Left ventricle myocardium inferior (tissue), 1 donor: ENCODE data around the gene MALRD1. TPM values are rescaled to one million over a fixed set of nuclear protein-coding genes. Genes with fewer than 3 reads are reported as not detected.

Experiments
- DNase-seq: peaks from one replicate; pipeline ENCODE4 v3.0.0-alpha.2; 2020
- H3K27ac ChIP-seq: fragments of 200-600 bp; replicated peaks from 2 replicates; pipeline ENCODE4 v1.8.0; 2021
- H3K27me3 ChIP-seq: fragments of 200-600 bp; 2 replicates; pipeline ENCODE4 v1.8.0; 2021; ENCODE audit warnings: low read depth
- H3K36me3 ChIP-seq: fragments of 200-600 bp; 2 replicates; pipeline ENCODE4 v1.8.0; 2021
- H3K4me1 ChIP-seq: fragments of 200-600 bp; 2 replicates; pipeline ENCODE4 v1.8.0; 2021
- H3K4me3 ChIP-seq: fragments of 200-600 bp; 2 replicates; pipeline ENCODE4 v1.8.0; 2021; ENCODE audit warnings: mild to moderate bottlenecking, moderate library complexity
- H3K9me3 ChIP-seq: fragments of 200-600 bp; replicated peaks from 2 replicates; pipeline ENCODE4 v1.8.0; 2021
- CTCF ChIP-seq: fragments of 200-600 bp; IDR thresholded peaks from 2 replicates; pipeline ENCODE4 v1.8.0; 2021; ENCODE audit warnings: antibody characterized with exemption, mild to moderate bottlenecking, borderline replicate concordance
- intact Hi-C: fragments of 100-400 bp; cut with micrococcal nuclease; formaldehyde crosslinking; loops from one replicate; pipeline ENCODE4 v1.11.0; 2022
- total RNA-seq: library from RNA; stranded (reverse); fragmentation: NEBNext Ultra II Directional; extraction: Animal tissue kit (Norgen Biotek cat#: 25700); gene quantifications from one replicate; pipeline ENCODE4 v1.2.1, GENCODE V29; 2021
- donor health status: DM: no; HTN: yes; CAD: no; lungs with severe emphysema.

Gene MALRD1
- total RNA-seq, 1 donor from 2014 or later = 0.47 TPM

GRCh38 chr10:19713800-19714525 is 665.4 kb downstream of the MALRD1 start:
- Histone ChIP-seq H3K4me1 (no peaks in the 10 kb centered on the region), H3K36me3 (no peaks in the 10 kb centered on the region), H3K27me3 (no peaks in the 10 kb centered on the region), H3K27ac (no peak overlapping the region), H3K9me3 (peaks cover 20% of the 10 kb centered on the region), H3K4me3 (no peak overlapping the region)
- DNase-seq = no peak
- intact Hi-C loops = no loop called here
- TF ChIP-seq CTCF = peak; percentile 25

DNA sequence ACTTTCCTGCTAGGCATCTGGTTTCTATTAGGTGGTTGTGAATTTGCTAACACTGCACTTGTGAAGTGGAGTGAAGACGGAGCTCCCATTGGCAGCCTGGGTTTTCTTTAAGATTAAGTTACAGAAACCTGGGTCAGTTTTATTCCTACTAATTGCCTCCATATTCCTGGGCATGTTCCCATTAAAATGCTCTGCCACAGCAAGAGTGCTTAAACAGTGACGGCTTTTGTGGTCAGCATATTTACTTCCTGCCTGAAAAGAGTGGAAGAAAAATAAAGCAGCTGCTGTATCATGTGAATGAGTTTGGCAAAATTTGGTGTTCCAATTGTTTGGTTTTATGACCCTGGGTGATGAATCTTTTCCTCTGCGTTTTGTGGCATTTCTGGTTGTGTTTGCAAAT is 670.7 kb downstream of the MALRD1 start:
- no peaks in the 10 kb centered on the region for H3K36me3 ChIP-seq
- peak overlapping the region; percentile 13 for H3K27ac ChIP-seq
- H3K4me1 ChIP-seq = no peaks in the 10 kb centered on the region
- H3K4me3 ChIP-seq = no peak overlapping the region
- H3K9me3 ChIP-seq = no peaks in the 10 kb centered on the region
- DNase-seq = no peak
- no peaks in the 10 kb centered on the region for H3K27me3 ChIP-seq
- no peak for TF ChIP-seq CTCF
- intact Hi-C loops = no loop called here

GRCh38 chr10:19724287-19724686 is 675.7 kb downstream of the MALRD1 start:
- Histone ChIP-seq H3K27me3 (no peaks in the 10 kb centered on the region), H3K4me1 (no peaks in the 10 kb centered on the region), H3K9me3 (peaks cover 10% of the 10 kb centered on the region), H3K36me3 (no peaks in the 10 kb centered on the region), H3K27ac (no peak overlapping the region), H3K4me3 (no peak overlapping the region)
- no peak for TF ChIP-seq CTCF
- no peak for DNase-seq
- intact Hi-C loops = no loop called here

GRCh38 chr10:19728376-19728775 is 679.8 kb downstream of the MALRD1 start:
- intact Hi-C loops = no loop called here
- no peak for TF ChIP-seq CTCF
- Histone ChIP-seq H3K36me3 (no peaks in the 10 kb centered on the region), H3K4me1 (no peaks in the 10 kb centered on the region), H3K9me3 (peaks cover 10% of the 10 kb centered on the region), H3K27me3 (no peaks in the 10 kb centered on the region), H3K27ac (no peak overlapping the region), H3K4me3 (no peak overlapping the region)
- no peak for DNase-seq

DNA sequence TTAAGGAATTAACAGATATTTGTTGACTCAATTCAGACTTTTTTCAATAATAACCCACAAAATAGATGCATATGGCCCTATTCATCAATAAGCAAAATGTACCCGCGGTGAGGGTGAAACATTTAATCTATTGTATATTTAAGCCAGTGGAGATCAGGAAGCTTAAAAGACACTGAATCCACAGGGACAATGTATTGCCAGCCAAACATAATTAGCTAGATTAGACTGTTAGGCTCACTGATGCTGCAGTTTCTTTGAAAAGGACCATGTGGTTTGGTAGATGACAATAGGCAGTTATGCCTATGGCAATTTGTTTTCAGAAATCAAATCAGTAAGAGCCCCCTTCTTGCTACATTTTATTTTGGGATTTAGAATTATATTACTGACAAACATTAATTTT is 680.4 kb downstream of the MALRD1 start:
- Histone ChIP-seq H3K27me3 (no peaks in the 10 kb centered on the region), H3K36me3 (no peaks in the 10 kb centered on the region), H3K27ac (no peak overlapping the region), H3K9me3 (peaks cover 10% of the 10 kb centered on the region), H3K4me1 (no peaks in the 10 kb centered on the region), H3K4me3 (no peak overlapping the region)
- DNase-seq = no peak
- intact Hi-C loops = no loop called here
- no peak for TF ChIP-seq CTCF
